Neural progenitor cell (in vitro differentiated cells): ENCODE data around the gene TTYH2.

ENCODE experiments used
- EZH2 ChIP-seq: fragments of 200-600 bp; sonication (generic); IDR thresholded peaks from 2 replicates; pipeline ENCODE4 v1.6.1; 2017; ENCODE audit warnings: antibody characterized with exemption, mild to moderate bottlenecking, moderate library complexity
- EZH2phosphoT487 ChIP-seq: fragments of 200-600 bp; sonication (generic); IDR thresholded peaks from 2 replicates; pipeline ENCODE4 v1.6.1; 2017; ENCODE audit warnings: antibody characterized with exemption
- TF ChIP-seq, protein P1 (sequence below): fragments of 200-600 bp; sonication (generic); IDR thresholded peaks from 2 replicates; pipeline ENCODE4 v1.5.1; 2017; ENCODE audit warnings: antibody characterized with exemption, mild to moderate bottlenecking

DNA sequence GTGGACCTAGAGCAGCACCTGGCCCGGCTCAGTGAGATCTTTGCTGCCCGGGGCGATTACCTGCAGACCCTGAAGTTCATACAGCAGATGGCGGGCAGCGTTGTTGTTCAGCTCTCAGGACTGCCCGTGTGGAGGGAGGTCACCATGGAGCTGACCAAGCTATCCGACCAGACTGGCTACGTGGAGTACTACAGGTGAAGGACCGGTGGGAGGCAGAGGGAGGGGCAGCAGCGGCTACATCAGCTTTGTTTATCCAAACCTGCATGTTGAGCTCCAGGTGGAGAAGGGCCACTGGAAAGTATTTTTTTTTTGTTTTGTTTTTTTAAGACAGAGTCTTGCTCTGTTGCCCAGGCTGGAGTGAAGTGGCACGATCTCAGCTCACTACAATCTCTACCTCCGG, 23.9 kb downstream of the TTYH2 start:
- TF ChIP-seq, protein P1, sequence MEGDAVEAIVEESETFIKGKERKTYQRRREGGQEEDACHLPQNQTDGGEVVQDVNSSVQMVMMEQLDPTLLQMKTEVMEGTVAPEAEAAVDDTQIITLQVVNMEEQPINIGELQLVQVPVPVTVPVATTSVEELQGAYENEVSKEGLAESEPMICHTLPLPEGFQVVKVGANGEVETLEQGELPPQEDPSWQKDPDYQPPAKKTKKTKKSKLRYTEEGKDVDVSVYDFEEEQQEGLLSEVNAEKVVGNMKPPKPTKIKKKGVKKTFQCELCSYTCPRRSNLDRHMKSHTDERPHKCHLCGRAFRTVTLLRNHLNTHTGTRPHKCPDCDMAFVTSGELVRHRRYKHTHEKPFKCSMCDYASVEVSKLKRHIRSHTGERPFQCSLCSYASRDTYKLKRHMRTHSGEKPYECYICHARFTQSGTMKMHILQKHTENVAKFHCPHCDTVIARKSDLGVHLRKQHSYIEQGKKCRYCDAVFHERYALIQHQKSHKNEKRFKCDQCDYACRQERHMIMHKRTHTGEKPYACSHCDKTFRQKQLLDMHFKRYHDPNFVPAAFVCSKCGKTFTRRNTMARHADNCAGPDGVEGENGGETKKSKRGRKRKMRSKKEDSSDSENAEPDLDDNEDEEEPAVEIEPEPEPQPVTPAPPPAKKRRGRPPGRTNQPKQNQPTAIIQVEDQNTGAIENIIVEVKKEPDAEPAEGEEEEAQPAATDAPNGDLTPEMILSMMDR = no peak
- no peak for TF ChIP-seq EZH2
- no peak for TF ChIP-seq EZH2phosphoT487
